IPS-18c (cell line): Measurements from ENCODE around the gene LOXL4.

ENCODE experiments used
- H3K4me3 ChIP-seq: 2 replicates; pipeline ENCODE4 v1.7.0; 2013; ENCODE audit warnings: low read depth, mild to moderate bottlenecking, low read length, moderate library complexity; ENCODE audit not compliant: insufficient read depth
- H3K9me3 ChIP-seq: one replicate; pipeline ENCODE4 v1.6.1; 2013; ENCODE audit warnings: mild to moderate bottlenecking, low read length, moderate library complexity; ENCODE audit not compliant: control insufficient read depth, insufficient read depth

Gene LOXL4

DNA sequence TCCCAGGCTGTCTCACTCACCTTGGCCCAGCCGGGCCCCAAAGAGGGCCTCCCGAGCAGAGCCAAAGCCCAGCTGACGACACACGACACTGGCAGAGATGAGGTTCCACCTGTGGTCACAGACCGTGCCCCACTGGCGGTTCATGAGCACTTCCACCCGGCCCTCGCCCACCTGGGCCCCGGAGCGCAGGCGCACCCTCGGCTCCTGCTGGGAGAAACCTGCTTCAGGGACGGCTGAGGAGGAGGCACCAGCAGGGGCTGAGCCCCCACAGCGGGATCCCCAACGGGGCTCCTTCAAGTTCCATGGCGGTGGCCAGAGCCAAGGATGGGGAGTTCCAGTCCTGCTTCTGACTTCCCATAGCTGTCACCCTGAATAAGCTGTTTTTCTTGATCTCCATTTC, 10.0 kb downstream of the LOXL4 start:
- peaks cover 2% of the 10 kb centered on the region for H3K9me3 ChIP-seq
- no peak overlapping the region for H3K4me3 ChIP-seq

DNA sequence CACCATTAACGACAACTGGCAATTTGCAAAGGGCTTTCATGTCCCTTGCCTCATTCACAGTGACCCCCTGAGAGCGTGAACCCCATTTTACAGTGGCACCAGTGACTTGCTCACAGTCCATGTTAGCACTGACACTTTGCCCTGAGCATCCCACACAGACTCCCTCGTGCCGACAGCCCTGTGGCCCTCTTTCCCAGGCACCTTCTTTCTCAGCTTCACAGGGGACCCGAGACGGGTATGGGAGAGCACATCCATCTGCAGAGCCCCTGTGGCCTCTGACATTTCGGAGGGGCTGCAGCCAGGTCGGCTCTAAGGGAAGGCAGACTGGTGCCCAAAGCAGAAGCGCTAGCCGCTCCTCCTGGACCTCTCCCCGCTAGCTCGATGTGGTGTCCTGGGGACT, 10.8 kb downstream of the LOXL4 start:
- peaks cover 2% of the 10 kb centered on the region for H3K9me3 ChIP-seq
- H3K4me3 ChIP-seq: no peak overlapping the region

DNA sequence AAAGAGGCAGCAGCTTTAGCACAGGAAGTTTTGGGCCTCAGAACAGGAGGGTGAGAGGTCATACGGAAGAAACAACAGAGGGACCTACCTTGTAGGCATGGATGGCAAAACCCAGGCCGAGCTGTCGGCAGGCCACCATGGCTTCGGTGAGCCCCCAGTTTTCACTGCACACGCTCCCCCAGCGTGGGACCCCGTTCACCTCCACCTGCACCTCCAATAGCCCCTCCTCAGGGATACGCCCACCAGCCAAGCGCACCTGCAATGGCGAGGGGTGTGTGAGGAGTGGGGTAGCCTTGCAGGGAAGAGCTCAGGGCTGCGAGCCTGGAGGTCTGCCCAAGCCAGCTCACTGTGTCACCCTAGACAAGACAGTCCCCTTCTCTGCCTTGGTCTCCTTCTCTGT, 11.3 kb downstream of the LOXL4 start:
- H3K4me3 ChIP-seq: no peak overlapping the region

DNA sequence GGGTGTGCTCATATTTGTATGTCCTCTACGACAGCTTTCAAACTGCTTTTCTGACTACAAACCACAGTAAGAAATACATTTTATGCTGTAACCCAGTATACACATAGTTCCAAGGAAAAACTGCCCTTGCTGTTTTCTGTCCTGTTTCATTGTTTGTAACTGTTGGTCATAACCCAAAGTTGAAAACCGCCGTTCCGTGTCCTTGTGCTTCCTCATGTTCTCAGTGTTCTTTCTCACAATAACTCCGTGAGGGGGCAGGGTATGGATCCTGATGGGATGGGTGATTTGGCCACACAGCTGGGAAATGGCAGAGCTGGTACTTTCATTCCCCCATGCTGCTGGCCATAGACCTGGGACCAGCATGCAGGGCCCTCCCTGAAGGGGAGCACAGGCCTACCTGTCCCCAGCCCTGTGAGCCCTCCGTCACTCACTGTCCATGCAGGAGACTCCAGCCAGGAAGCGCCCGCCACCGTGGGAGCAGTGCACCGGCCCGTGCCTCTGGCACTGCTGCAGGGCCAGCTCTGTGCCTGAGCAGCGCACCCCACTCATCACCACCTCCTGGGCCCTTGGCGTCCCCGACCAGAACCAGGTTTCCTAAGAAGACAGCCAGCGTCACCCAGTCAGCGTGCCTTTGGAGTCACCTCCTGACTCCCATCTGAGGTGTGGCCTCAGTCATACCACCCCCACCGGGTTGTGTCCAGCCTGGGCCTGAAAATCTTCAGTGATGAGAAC, 12.7 kb downstream of the LOXL4 start:
- no peak overlapping the region for H3K4me3 ChIP-seq

More for the DNA sequence above, 11.3 kb downstream of the LOXL4 start:
- H3K9me3 ChIP-seq: peaks cover 2% of the 10 kb centered on the region

DNA sequence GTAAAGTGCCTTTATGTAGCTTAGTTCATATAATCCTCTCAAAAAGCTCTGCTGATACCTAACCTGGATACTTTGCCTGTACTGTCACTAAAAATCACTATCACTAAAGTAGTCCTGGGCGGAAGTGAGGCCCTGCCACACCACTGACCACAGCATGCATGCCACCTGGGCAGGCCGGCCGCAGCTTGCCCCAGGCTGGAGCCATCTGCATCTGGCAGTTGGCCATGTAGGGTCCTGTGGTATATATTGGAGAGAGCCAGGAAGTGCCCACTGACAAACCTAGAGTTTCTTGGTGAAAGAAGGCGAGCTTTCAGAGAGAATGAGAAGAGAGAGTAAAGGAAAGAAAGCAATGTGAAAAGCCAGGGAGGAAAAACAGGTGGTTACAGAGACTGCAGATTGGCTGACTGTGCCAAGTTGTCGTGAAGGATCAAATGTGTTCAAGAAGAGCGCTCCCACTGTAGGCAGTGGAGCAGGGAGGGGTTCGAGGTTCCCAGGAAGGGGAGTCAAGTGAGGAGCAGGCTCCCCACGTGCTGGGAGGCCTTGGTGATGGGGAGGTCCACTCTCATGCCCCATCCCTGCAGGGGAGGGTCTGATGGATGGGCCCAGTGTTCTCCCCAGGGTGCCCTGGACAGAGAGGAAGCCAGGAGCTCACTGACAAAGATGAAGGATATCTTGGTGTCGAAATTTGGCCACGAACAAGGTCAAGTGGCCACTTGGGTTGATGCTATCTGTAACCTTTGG, 13.6 kb downstream of the LOXL4 start:
- peaks cover 2% of the 10 kb centered on the region for H3K9me3 ChIP-seq
- no peak overlapping the region for H3K4me3 ChIP-seq

More for the DNA sequence above, 12.7 kb downstream of the LOXL4 start:
- peaks cover 2% of the 10 kb centered on the region for H3K9me3 ChIP-seq

DNA sequence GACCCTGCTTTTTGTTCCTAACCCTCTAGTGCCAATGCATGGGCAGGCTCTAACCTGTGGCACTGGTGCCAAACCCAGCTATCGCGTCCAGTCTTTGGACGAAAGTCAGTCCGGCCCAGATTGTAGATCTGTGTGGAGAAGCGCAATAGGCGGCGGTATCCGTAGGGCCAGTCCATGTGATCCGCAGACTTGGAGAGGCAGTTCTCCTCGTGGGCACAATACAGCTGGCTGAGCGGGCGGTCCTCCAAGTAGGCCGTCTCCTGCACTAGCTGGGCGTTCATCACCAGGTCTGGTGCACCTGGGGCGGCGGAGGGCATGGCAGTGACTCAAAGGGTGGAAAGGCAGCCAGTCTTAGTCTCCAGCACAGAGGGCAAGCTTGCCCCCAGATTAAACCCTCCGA, 14.5 kb downstream of the LOXL4 start:
- no peak overlapping the region for H3K4me3 ChIP-seq
- H3K9me3 ChIP-seq: peaks cover 2% of the 10 kb centered on the region

DNA sequence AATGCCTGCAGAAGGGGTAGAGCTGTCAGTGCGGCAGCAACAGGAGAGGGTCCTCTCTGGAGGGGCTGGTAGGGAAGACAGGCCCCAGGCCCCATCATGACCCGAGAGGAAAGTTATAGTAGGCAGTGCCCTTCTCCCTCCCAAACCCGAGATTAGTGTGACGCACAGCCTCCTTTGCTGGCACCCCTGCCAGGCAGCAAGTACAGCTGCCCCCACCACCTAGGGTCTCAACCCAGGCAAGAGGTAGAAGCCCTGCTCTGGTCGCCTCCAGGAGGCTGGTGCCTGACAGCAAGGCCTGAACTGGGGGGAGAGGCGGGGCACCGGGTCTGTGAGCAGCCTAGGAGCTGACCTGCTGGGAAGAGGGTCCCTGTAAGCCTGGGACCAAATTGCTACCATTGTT, 15.5 kb downstream of the LOXL4 start:
- no peak overlapping the region for H3K4me3 ChIP-seq
- peaks cover 2% of the 10 kb centered on the region for H3K9me3 ChIP-seq

DNA sequence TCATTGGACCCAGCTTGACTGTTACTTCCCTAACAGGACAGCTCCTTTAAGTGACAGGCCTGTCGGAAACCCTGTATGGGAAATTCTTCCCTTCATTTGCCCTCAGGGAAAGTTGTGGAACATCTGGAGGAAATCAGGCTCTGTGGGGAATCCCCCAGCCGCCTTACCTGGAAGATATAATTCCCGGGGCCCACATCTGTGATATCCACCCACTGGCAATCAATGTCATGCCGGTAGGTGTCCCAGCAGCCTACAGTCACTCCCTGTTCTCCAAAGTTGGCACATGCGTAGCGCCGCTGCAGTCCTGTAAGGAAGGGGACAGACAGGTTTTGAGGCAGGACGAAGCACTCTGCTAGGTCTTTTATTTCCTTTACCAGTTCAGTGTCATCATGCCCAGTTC, 16.6 kb downstream of the LOXL4 start:
- Histone ChIP-seq H3K9me3 (peaks cover 2% of the 10 kb centered on the region), H3K4me3 (no peak overlapping the region)

DNA sequence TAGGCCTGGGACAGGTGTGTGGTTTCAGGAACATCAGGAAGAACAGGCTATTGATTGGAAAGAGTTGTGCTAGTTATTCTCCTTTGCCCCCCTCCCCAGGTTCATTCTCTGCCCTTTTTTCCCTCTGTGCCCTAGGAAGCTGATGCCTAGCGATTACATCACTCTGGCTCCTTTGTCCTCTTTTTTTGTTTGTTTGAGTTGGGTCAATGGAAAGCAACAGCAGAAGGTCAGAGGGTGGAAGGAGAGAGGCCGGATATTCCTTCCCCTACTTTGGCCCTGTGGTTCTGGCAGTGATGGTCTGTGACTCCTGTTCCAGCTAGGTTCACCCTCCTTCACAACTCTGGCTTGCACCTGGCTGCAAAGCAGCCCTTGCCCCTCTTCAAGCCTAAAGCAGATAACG, 18.9 kb downstream of the LOXL4 start:
- Histone ChIP-seq H3K9me3 (no peaks in the 10 kb centered on the region), H3K4me3 (no peak overlapping the region)

DNA sequence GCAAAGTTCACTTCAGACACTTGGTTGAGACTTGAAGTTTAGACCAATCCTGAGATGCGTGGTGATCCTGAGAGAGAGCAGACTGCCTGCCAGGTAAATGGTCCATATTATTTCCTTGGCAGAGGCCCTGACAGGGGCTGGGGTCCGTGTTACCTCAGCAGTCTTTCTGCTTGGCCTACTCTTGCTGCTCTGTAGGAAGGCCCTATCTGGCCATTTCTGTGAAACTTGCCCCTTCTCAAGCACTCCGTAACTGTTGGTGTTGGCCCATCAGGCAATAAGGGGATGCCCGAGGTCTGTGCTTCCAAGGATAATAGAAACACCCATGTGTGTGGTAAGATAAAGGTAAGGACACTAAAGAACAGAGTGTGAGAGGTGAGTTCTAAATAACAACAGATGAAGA, 20.0 kb downstream of the LOXL4 start:
- Histone ChIP-seq H3K4me3 (no peak overlapping the region), H3K9me3 (no peaks in the 10 kb centered on the region)

DNA sequence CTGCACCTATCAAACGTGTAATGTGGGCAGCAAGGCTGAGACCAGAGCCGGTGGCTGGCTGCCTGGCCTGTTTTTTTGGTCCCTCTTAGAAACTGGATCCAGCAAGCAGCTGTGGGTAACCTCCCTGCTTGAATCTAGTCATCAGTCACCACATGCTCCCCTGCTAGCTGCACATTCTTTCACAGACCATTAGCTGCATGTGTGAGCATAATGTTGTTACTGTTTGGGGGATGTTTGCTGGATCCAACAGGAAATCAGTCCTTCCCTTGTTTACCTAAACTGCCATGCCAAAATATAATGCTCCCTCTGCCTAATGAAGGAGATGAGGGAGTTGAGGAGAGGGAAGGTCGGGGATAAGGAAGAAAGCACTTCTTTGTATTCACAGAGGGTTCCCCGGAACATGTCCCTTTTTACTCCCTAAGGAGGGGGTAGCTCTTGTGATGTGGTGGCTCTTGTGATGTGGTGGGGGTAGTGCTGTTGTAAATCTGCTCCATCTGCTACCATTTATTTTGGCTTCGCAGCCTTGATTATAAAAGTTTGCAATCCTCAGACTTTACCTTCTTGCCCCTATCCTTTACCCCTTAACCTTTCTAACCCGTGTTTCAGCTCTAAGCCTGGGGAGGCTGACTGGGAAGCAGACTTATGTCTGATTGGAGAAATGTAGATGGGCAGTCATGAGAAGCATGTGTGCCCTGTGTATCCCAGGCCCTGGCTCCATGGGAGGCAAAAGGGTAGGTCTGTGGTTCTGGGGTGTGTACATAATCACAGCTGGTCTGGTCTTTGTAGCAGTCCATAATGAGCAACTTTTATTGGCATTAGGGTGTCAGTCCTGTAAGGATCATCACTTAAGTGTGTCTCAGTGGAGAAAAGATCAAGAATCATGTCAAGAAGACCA, 20.8 kb downstream of the LOXL4 start:
- H3K9me3 ChIP-seq: no peaks in the 10 kb centered on the region
- no peak overlapping the region for H3K4me3 ChIP-seq

DNA sequence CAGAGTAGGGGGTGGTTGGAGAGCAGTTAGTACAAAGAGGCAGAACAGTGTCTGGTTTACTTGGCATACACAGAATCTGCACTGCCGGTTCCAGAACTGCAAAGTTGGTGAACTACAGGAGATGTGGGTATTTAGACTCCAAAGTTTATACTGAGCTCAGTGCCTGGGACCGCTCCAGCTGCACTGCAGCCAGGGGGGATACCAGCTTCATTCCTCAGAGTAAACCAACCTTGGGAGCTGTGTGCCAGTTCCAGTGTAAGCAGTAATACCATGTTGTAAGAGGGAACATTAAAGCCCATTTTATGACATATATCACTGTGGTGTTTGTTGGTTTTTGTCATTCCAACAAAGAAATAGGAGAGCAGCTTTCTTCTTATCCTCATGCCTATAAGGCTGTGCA, 23.4 kb downstream of the LOXL4 start:
- no peaks in the 10 kb centered on the region for H3K9me3 ChIP-seq

DNA sequence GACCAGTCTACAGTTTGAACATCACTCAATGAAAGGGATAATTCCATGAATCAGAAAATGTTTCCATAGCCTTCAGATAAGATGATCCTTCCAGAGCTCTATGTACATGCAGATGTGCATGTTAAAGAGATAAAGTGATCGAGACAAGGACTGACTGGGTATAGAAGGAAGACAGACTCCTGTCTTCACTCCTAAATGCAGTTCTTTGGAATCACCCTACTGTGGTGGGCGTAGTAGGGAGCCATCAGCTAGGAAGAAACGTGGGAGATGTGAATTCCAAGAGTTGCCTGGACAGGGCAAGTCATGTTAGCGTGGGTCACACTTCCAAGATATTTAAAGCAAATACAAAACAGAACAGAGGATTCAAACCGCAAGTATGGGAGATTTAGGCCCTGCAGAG, 23.9 kb downstream of the LOXL4 start:
- Histone ChIP-seq H3K9me3 (no peaks in the 10 kb centered on the region), H3K4me3 (no peak overlapping the region)

More for the DNA sequence above, 23.4 kb downstream of the LOXL4 start:
- H3K4me3 ChIP-seq: no peak overlapping the region

DNA sequence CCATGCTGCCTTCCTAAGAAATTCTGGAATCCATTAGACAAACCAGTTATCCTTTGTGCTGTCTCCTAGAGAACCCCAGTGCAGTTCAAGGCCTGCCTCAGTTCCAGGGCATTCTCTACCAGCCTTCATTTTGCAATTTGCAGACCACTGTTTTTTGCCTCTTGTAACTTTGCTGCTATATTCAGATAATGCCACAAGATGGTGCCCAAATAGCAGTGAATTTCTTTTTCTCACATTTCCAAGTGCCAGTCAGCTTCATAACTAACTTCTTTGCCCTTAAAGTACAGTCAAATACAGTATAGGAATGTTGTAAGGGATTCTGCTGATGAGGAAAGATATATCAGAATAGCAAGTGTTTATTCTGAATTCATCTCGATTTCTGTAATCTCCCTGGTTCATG, 25.2 kb downstream of the LOXL4 start:
- Histone ChIP-seq H3K9me3 (no peaks in the 10 kb centered on the region), H3K4me3 (no peak overlapping the region)

DNA sequence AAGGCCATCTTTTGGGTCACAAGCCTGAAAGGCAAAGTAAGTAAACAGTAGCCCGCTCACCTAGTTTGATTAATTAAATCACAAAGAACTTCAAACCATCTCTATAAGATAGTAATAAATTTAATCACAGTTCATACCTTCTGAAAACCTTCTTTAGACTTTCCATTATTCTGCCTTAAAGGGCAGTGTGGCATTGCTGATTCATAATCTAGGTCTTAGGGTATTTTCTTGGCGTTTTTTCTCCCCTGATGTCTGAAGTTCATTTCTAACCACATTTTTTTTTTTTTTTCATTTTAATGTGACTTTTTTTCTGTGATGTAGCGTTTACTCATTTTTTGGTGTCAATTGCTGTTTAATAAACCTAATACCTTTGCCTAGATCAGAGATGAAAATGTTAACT, 27.5 kb downstream of the LOXL4 start:
- H3K4me3 ChIP-seq: no peak overlapping the region
- no peaks in the 10 kb centered on the region for H3K9me3 ChIP-seq

DNA sequence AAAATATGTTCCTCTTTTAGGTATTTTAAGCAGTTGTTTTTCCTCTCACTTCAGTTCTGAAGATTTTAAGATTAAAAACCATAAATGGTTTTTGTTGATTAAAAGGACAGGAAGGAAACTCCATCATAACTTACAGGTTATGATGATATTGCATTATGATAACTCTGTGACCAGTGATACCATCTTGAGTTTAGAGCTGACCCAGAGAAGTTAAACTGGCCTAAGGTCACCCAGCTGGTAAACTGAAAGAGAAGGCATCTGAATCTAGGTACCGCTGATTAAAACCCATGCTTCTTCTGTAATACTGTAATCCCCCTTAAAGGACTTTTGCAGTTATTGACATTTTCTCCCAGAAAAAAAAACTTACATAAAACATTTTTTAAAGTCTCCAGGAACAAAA, 29.6 kb downstream of the LOXL4 start:
- Histone ChIP-seq H3K9me3 (no peaks in the 10 kb centered on the region), H3K4me3 (no peak overlapping the region)

DNA sequence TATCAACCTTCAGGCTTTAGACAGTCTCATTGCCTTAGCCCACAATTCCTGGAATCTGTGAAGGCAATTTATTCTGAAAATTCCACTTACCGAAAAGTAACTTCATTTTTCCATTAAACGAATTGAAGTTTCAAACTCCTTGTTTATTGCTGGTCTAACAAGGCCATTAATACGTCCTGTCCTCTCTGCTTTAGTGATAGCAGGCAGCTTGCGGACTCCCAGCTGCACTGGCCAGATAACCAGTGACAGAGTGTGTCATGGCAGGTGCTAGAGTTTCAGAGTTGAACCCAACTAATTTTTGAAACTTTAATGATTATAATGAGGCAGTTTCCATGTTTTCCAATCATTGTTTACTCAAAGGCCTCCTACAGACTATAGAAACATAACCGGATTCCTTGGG, 31.1 kb downstream of the LOXL4 start:
- H3K4me3 ChIP-seq: no peak overlapping the region
- H3K9me3 ChIP-seq: no peaks in the 10 kb centered on the region

DNA sequence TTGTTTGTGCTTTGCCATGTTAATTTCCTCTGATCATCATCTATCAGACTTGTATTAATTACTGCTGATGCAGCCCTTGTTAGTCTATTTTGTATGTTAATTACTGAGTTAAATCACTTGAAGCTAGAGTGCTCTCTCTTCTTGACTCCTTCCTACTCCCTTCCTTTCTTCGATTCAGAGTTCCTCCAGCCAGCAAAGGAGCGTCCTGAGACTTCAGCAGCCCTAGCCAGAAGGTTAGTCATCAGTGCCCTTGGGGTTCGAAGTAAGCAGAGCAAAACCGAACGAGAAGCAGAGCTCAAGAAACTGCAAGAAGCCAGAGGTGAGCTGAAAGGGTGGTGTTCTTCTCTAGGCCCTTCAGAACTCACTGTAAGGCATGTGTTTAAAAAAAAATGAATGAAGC, 32.1 kb downstream of the LOXL4 start:
- Histone ChIP-seq H3K9me3 (no peaks in the 10 kb centered on the region), H3K4me3 (no peak overlapping the region)
